Measurements from ENCODE around the gene ATXN3L. TPM values are rescaled to one million over a fixed set of nuclear protein-coding genes. Genes with fewer than 3 reads are reported as not detected.

Gene ATXN3L
- total and polyA plus RNA-seq, 2 of the 8 experiments (the other 6 are each of a cell fraction or from before 2014, with no cell fraction given), result not detected

DNA sequence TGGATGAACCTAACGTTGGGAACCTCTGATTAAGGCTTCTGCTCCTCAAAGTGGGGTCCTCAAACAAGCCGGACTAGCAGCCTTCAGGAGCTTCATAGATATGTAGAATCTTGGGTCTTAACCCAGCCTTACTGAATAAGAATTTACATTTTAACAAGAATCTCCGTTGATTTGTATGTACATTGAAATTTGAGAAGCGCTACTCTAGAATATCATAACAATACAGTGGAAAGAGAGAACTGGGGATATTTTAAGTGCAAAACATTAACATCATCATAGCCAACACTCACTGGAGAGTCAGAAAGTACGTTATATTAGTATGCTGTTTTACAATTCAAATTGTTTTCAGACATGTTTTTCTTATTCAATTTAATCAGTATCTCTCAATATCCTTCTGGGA, 31.2 kb downstream of the ATXN3L start (continued):
- TF ChIP-seq ASH2L (IDR thresholded peaks at IDR 0.05; ENCODE audit: low read length) (no peak), BACH1 (IDR thresholded peaks at IDR 0.05; ENCODE audit: low read length) (no peak)
